ENCODE data around the gene CBX1. TPM values are rescaled to one million over a fixed set of nuclear protein-coding genes. Genes with fewer than 3 reads are reported as not detected.
A peak's percentile ranks its signal among the peaks of the same experiment; 100 is the strongest.

CBX1 gene
- total and polyA plus RNA-seq, 2 of the 13 experiments (the other 11 are each of a cell fraction or from before 2014, with no cell fraction given): 17.8 to 108 TPM

DNA sequence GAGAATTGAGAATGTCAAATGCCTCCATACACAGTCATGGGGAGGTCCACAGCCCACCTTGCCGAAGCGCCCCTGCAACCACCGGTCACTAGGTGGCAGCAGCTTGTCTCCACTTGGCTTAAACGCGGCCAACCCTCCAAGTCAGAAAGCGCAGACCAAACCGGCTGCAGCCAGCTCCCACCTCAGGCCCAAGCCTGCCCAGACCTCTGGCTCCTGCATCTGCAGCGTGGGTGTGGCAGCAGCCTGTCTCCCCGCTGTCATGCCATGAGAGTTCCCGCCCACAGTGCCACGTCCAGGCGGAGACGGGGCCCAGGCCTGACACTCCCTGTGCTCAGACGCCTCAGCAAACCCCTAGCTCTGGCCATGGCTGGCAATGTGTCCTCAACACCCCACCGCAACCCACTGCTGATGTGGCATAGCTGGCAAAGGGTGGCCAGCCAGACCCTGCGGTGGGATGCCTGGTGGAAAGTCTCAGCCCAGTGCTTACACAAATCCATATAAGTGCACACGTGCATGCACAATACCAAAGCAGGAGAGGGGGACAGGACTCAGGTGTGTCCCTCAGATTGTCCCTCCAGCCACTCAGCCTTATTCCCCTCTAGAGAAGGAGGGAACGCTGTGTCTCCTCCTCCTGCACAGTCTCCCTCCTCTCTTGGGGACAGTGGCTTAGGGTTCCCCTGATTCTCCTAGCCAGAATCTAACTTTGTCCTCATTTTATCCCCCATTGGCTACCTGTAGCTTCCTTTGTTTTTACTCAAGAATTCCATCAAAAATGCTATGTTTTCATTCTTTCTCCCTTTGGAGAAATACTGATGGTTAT, 74.6 kb downstream of the CBX1 start (continued):
- TF ChIP-seq SYNCRIP (IDR thresholded peaks at IDR 0.05; ENCODE audit: insufficient read depth, low read depth, low read length): no peak
- TF ChIP-seq SALL2 (CRISPR knock-in tag; IDR thresholded peaks at IDR 0.05): peak; percentile 74
- TF ChIP-seq ZFX (CRISPR knock-in tag; IDR thresholded peaks at IDR 0.05; ENCODE audit: low read depth): peak; percentile 72
- TF ChIP-seq HINFP (CRISPR knock-in tag; IDR thresholded peaks at IDR 0.05; ENCODE audit: low read depth): peak; percentile 70; the same call in 1 of the 2 replicates
- no peak for TF ChIP-seq TAF1 (CRISPR knock-in tag; IDR thresholded peaks at IDR 0.05)
- TF ChIP-seq CBFB (CRISPR knock-in tag; IDR thresholded peaks at IDR 0.05): peak; percentile 75; the same call in 1 of the 2 replicates
- TF ChIP-seq TRAFD1 (CRISPR knock-in tag; IDR thresholded peaks at IDR 0.05; ENCODE audit: borderline replicate concordance): 0 out of 2 replicates have a peak, but pooled peaks have one; percentile 48
- 0 out of 2 replicates have a peak, but pooled peaks have one; percentile 29 for TF ChIP-seq PCBP1 (IDR thresholded peaks at IDR 0.05; ENCODE audit: borderline replicate concordance, low read depth, low read length)
- no peak for TF ChIP-seq MTA3 (CRISPR knock-in tag; IDR thresholded peaks at IDR 0.05)
- TF ChIP-seq GABPA (IDR thresholded peaks at IDR 0.05; ENCODE audit: low read depth, low read length): no peak
- TF ChIP-seq GABPA (CRISPR knock-in tag; IDR thresholded peaks at IDR 0.05; ENCODE audit: low read depth): no peak
- 0 out of 2 replicates have a peak, but pooled peaks have one; percentile 58 for TF ChIP-seq ZNF691 (CRISPR knock-in tag; IDR thresholded peaks at IDR 0.05; ENCODE audit: borderline replicate concordance, low read depth)
- TF ChIP-seq RBM39 (IDR thresholded peaks at IDR 0.05; ENCODE audit: low read depth, low read length, poor library complexity, severe bottlenecking): peak; percentile 46
- TF ChIP-seq ZNF749 (CRISPR knock-in tag; IDR thresholded peaks at IDR 0.05; ENCODE audit: borderline replicate concordance): no peak
- 0 out of 2 replicates have a peak, but pooled peaks have one; percentile 50 for TF ChIP-seq EED (CRISPR knock-in tag; IDR thresholded peaks at IDR 0.05)
- TF ChIP-seq NFKBIZ (CRISPR knock-in tag; IDR thresholded peaks at IDR 0.05): no peak
- peak; percentile 36; the same call in 1 of the 2 replicates for TF ChIP-seq ZBTB7A (CRISPR knock-in tag; IDR thresholded peaks at IDR 0.05)
- TF ChIP-seq, protein P1, sequence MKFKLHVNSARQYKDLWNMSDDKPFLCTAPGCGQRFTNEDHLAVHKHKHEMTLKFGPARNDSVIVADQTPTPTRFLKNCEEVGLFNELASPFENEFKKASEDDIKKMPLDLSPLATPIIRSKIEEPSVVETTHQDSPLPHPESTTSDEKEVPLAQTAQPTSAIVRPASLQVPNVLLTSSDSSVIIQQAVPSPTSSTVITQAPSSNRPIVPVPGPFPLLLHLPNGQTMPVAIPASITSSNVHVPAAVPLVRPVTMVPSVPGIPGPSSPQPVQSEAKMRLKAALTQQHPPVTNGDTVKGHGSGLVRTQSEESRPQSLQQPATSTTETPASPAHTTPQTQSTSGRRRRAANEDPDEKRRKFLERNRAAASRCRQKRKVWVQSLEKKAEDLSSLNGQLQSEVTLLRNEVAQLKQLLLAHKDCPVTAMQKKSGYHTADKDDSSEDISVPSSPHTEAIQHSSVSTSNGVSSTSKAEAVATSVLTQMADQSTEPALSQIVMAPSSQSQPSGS (CRISPR knock-in tag; IDR thresholded peaks at IDR 0.05): peak; percentile 38; the same call in 1 of the 2 replicates
